ENCODE data around the gene CDK8. TPM values are rescaled to one million over a fixed set of nuclear protein-coding genes. Genes with fewer than 3 reads are reported as not detected.

Gene CDK8
- total RNA-seq, 1 donor from 2014 or later: 18.2 TPM

GRCh38 chr13:26225896-26226617 lies 27.9 kb upstream of the CDK8 start:
- DNase-seq (ENCODE audit: low spot score): no peak
- peaks cover 19% of the 10 kb centered on the region for H3K4me1 Mint-ChIP-seq (ENCODE audit: low read depth)
- no peaks in the 10 kb centered on the region for H3K9me3 Mint-ChIP-seq (ENCODE audit: low read depth)
- no peaks in the 10 kb centered on the region for H3K36me3 Mint-ChIP-seq (ENCODE audit: low read depth)
- H3K27ac Mint-ChIP-seq (ENCODE audit: unreplicated experiment): no peak overlapping the region
- H3K27me3 Mint-ChIP-seq (ENCODE audit: low read depth): no peaks in the 10 kb centered on the region
- TF ChIP-seq CTCF (IDR thresholded peaks at IDR 0.05): no peak
- H3K4me3 Mint-ChIP-seq (ENCODE audit: unreplicated experiment): no peak overlapping the region

- H3K27me3 Mint-ChIP-seq (ENCODE audit: low read depth): no peaks in the 10 kb centered on the region
- H3K9me3 Mint-ChIP-seq (ENCODE audit: low read depth): no peaks in the 10 kb centered on the region
- TF ChIP-seq CTCF (IDR thresholded peaks at IDR 0.05): no peak
- H3K4me3 Mint-ChIP-seq (ENCODE audit: unreplicated experiment): no peak overlapping the region
- no peak overlapping the region for H3K27ac Mint-ChIP-seq (ENCODE audit: unreplicated experiment)
- DNase-seq (ENCODE audit: low spot score): no peak
- peaks cover 12% of the 10 kb centered on the region for H3K4me1 Mint-ChIP-seq (ENCODE audit: low read depth)
- H3K36me3 Mint-ChIP-seq (ENCODE audit: low read depth): no peaks in the 10 kb centered on the region
Observed at GRCh38 chr13:26227166-26227971, 26.6 kb upstream of the CDK8 start.

GRCh38 chr13:26228096-26228495 lies 25.8 kb upstream of the CDK8 start:
- no peak for TF ChIP-seq CTCF (IDR thresholded peaks at IDR 0.05)
- no peak overlapping the region for H3K27ac Mint-ChIP-seq (ENCODE audit: unreplicated experiment)
- no peaks in the 10 kb centered on the region for H3K9me3 Mint-ChIP-seq (ENCODE audit: low read depth)
- H3K4me3 Mint-ChIP-seq (ENCODE audit: unreplicated experiment): no peak overlapping the region
- H3K36me3 Mint-ChIP-seq (ENCODE audit: low read depth): no peaks in the 10 kb centered on the region
- DNase-seq (ENCODE audit: low spot score): no peak
- peaks cover 5% of the 10 kb centered on the region for H3K4me1 Mint-ChIP-seq (ENCODE audit: low read depth)
- H3K27me3 Mint-ChIP-seq (ENCODE audit: low read depth): no peaks in the 10 kb centered on the region

GRCh38 chr13:26229080-26229615 lies 24.8 kb upstream of the CDK8 start:
- no peak for TF ChIP-seq CTCF (IDR thresholded peaks at IDR 0.05)
- no peaks in the 10 kb centered on the region for H3K36me3 Mint-ChIP-seq (ENCODE audit: low read depth)
- H3K27me3 Mint-ChIP-seq (ENCODE audit: low read depth): no peaks in the 10 kb centered on the region
- DNase-seq (ENCODE audit: low spot score): no peak
- no peaks in the 10 kb centered on the region for H3K9me3 Mint-ChIP-seq (ENCODE audit: low read depth)
- no peak overlapping the region for H3K4me3 Mint-ChIP-seq (ENCODE audit: unreplicated experiment)
- no peak overlapping the region for H3K27ac Mint-ChIP-seq (ENCODE audit: unreplicated experiment)
- H3K4me1 Mint-ChIP-seq (ENCODE audit: low read depth): no peaks in the 10 kb centered on the region

GRCh38 chr13:26230703-26231102 lies 23.2 kb upstream of the CDK8 start:
- no peaks in the 10 kb centered on the region for H3K36me3 Mint-ChIP-seq (ENCODE audit: low read depth)

More at GRCh38 chr13:26230703-26231102, 23.2 kb upstream of the CDK8 start:
- DNase-seq (ENCODE audit: low spot score): no peak
- Mint-ChIP-seq H3K4me1 (ENCODE audit: low read depth) (no peaks in the 10 kb centered on the region), H3K27ac (ENCODE audit: unreplicated experiment) (no peak overlapping the region), H3K27me3 (ENCODE audit: low read depth) (peaks cover 3% of the 10 kb centered on the region), H3K9me3 (ENCODE audit: low read depth) (no peaks in the 10 kb centered on the region), H3K4me3 (ENCODE audit: unreplicated experiment) (no peak overlapping the region)
- TF ChIP-seq CTCF (IDR thresholded peaks at IDR 0.05): no peak
